GM19238 (cell line): ENCODE measurements around the gene PLXNA4.

ENCODE experiments used
- DNase-seq: peaks from one replicate; pipeline ENCODE4 v3.0.0; 2011; ENCODE audit warnings: low spot score; ENCODE audit not compliant: insufficient read length

Gene PLXNA4

GRCh38 chr7:132441935-132442334 lies 134.3 kb downstream of the PLXNA4 start:
- no peak for DNase-seq

- DNase-seq = no peak
Measured at GRCh38 chr7:132440151-132440550, 136.1 kb downstream of the PLXNA4 start.

GRCh38 chr7:132438926-132439325 lies 137.3 kb downstream of the PLXNA4 start:
- DNase-seq = no peak

- DNase-seq = no peak
Measured at GRCh38 chr7:132437730-132438129, 138.5 kb downstream of the PLXNA4 start.

- no peak for DNase-seq
Measured at GRCh38 chr7:132436121-132436520, 140.1 kb downstream of the PLXNA4 start.

- DNase-seq = no peak
Measured at GRCh38 chr7:132435016-132435990, 141.0 kb downstream of the PLXNA4 start.

- no peak for DNase-seq
Measured at GRCh38 chr7:132434041-132434440, 142.2 kb downstream of the PLXNA4 start.

- DNase-seq = no peak
Measured at GRCh38 chr7:132433301-132433700, 143.0 kb downstream of the PLXNA4 start.

- no peak for DNase-seq
Measured at GRCh38 chr7:132430861-132431822, 145.1 kb downstream of the PLXNA4 start.

- no peak for DNase-seq
Measured at GRCh38 chr7:132430041-132430855, 146.0 kb downstream of the PLXNA4 start.

GRCh38 chr7:132429181-132429580 lies 147.1 kb downstream of the PLXNA4 start:
- no peak for DNase-seq

- DNase-seq = no peak
Measured at GRCh38 chr7:132428247-132428919, 147.9 kb downstream of the PLXNA4 start.

GRCh38 chr7:132425942-132426341 lies 150.3 kb downstream of the PLXNA4 start:
- no peak for DNase-seq

- DNase-seq = no peak
Measured at GRCh38 chr7:132424821-132425724, 151.2 kb downstream of the PLXNA4 start.

GRCh38 chr7:132424277-132424676 lies 152.0 kb downstream of the PLXNA4 start:
- DNase-seq = no peak

- no peak for DNase-seq
Measured at GRCh38 chr7:132423594-132424200, 152.6 kb downstream of the PLXNA4 start.

GRCh38 chr7:132422502-132423111 lies 153.7 kb downstream of the PLXNA4 start:
- no peak for DNase-seq

- DNase-seq = no peak
Measured at GRCh38 chr7:132420527-132420926, 155.7 kb downstream of the PLXNA4 start.

- no peak for DNase-seq
Measured at GRCh38 chr7:132419542-132419941, 156.7 kb downstream of the PLXNA4 start.
